Tibial nerve (tissue), 3 donors: ENCODE measurements around the gene C10orf71.

ENCODE experiments used
- POLR2A ChIP-seq, 2 donors: fragments of 450-650 bp; IDR thresholded peaks; one replicate each; pipeline ENCODE4 v1.6.1; 2017; ENCODE audit warnings: antibody characterized with exemption in 2 of 2, mild to moderate bottlenecking in 2 of 2, moderate library complexity in 2 of 2
- TF ChIP-seq, protein P1 (sequence below), 5 experiments: fragments of 200-600 bp in 3 of 5; fragments of 450-650 bp in 2 of 5; sonication (generic) in 3 of 5; IDR thresholded peaks; one replicate each; pipeline ENCODE4 v1.5.1; 2016 to 2019; ENCODE audit warnings: antibody characterized with exemption in 5 of 5, mild to moderate bottlenecking in 3 of 5, moderate library complexity in 2 of 5

DNA sequence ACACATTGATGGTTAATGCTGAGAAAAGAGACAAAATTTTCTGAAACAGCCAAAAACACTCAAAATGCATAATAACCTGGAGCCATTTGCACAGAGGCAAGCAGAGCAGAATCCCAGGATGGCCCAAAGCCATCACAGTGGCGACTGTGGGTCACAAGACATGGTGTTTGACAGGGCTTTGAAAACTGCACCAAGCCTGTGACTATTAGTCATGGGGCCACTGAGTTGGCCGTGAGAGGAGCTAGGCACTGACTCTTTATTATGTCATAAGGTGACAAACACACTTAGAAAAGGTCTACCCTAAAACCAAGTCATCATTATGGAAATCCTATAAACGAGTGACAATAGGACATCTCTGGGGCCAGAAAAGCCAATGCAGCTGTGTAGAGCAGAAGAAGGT lies 73.0 kb downstream of the C10orf71 start:
- no peak for TF ChIP-seq POLR2A (IDR thresholded peaks at IDR 0.05)
- TF ChIP-seq, protein P1, sequence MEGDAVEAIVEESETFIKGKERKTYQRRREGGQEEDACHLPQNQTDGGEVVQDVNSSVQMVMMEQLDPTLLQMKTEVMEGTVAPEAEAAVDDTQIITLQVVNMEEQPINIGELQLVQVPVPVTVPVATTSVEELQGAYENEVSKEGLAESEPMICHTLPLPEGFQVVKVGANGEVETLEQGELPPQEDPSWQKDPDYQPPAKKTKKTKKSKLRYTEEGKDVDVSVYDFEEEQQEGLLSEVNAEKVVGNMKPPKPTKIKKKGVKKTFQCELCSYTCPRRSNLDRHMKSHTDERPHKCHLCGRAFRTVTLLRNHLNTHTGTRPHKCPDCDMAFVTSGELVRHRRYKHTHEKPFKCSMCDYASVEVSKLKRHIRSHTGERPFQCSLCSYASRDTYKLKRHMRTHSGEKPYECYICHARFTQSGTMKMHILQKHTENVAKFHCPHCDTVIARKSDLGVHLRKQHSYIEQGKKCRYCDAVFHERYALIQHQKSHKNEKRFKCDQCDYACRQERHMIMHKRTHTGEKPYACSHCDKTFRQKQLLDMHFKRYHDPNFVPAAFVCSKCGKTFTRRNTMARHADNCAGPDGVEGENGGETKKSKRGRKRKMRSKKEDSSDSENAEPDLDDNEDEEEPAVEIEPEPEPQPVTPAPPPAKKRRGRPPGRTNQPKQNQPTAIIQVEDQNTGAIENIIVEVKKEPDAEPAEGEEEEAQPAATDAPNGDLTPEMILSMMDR (IDR thresholded peaks at IDR 0.05) = no peak
